Measurements from ENCODE around the gene STK10.

STK10 gene

GRCh38 chr5:172085738-172086137, 102.3 kb downstream of the STK10 start:
- DNase-seq (ENCODE audit: low spot score) = no peak
- POLR2A ChIA-PET (ENCODE audit: low non-redundant PET) = no interaction called here
- peak overlapping the region; percentile 8; the same call in 1 of the 2 replicates for H3K27ac ChIP-seq
- CTCF ChIA-PET = no interaction called here
- TF ChIP-seq CTCF (conservative IDR thresholded peaks at IDR 0.05; ENCODE audit: low read depth) = no peak

GRCh38 chr5:172082180-172082579, 105.8 kb downstream of the STK10 start:
- no peak overlapping the region for H3K27ac ChIP-seq
- no peak for TF ChIP-seq CTCF (conservative IDR thresholded peaks at IDR 0.05; ENCODE audit: low read depth)
- CTCF ChIA-PET = no interaction called here
- POLR2A ChIA-PET (ENCODE audit: low non-redundant PET) = no interaction called here
- no peak for DNase-seq (ENCODE audit: low spot score)

GRCh38 chr5:172079876-172080275, 108.1 kb downstream of the STK10 start:
- POLR2A ChIA-PET (ENCODE audit: low non-redundant PET) = no interaction called here
- no peak for TF ChIP-seq CTCF (conservative IDR thresholded peaks at IDR 0.05; ENCODE audit: low read depth)
- no peak for DNase-seq (ENCODE audit: low spot score)
- no peak overlapping the region for H3K27ac ChIP-seq
- CTCF ChIA-PET = no interaction called here

GRCh38 chr5:172078726-172079345, 109.2 kb downstream of the STK10 start:
- ChIA-PET CTCF (interaction anchor here (0.6 kb wide), 2 partner anchors 63 to 597 kb away, joined by 4 read pairs; no protein-coding TSS in a partner anchor), POLR2A (ENCODE audit: low non-redundant PET) (interaction anchor here (0.6 kb wide), 1 partner anchor 167 kb away, joined by 8 read pairs; no protein-coding TSS in a partner anchor)
- no peak overlapping the region for H3K27ac ChIP-seq
- TF ChIP-seq CTCF (conservative IDR thresholded peaks at IDR 0.05; ENCODE audit: low read depth) = no peak
- DNase-seq (ENCODE audit: low spot score) = no peak

- no peak for DNase-seq (ENCODE audit: low spot score)
- no peak for TF ChIP-seq CTCF (conservative IDR thresholded peaks at IDR 0.05; ENCODE audit: low read depth)
- ChIA-PET CTCF (interaction anchor here (0.6 kb wide), 2 partner anchors 62 to 598 kb away, joined by 4 read pairs; no protein-coding TSS in a partner anchor), POLR2A (ENCODE audit: low non-redundant PET) (no interaction called here)
- no peak overlapping the region for H3K27ac ChIP-seq
These were observed 110.2 kb downstream of the STK10 start for GRCh38 chr5:172077664-172078425.

- DNase-seq (ENCODE audit: low spot score) = no peak
- CTCF ChIA-PET = no interaction called here
- POLR2A ChIA-PET (ENCODE audit: low non-redundant PET) = no interaction called here
- no peak for TF ChIP-seq CTCF (conservative IDR thresholded peaks at IDR 0.05; ENCODE audit: low read depth)
- no peak overlapping the region for H3K27ac ChIP-seq
These were observed 111.2 kb downstream of the STK10 start for GRCh38 chr5:172076761-172077244.
